ENCODE results near the gene A2M.

Gene A2M

GRCh38 chr12:9094512-9095206 lies 21.1 kb downstream of the A2M start:
- DNase-seq (ENCODE audit: extremely low read depth, low read depth): no peak
- H3K4me3 ChIP-seq (replicated peaks; ENCODE audit: low read depth, low read length): no peak overlapping the region
- TF ChIP-seq CTCF (IDR thresholded peaks at IDR 0.05; ENCODE audit: low read depth, low read length, missing control alignments): no peak

GRCh38 chr12:9091891-9092598 lies 23.7 kb downstream of the A2M start:
- TF ChIP-seq CTCF (IDR thresholded peaks at IDR 0.05; ENCODE audit: low read depth, low read length, missing control alignments): no peak
- H3K4me3 ChIP-seq (replicated peaks; ENCODE audit: low read depth, low read length): no peak overlapping the region
- DNase-seq (ENCODE audit: extremely low read depth, low read depth): no peak

GRCh38 chr12:9090220-9090619 lies 25.5 kb downstream of the A2M start:
- DNase-seq (ENCODE audit: extremely low read depth, low read depth): no peak
- TF ChIP-seq CTCF (IDR thresholded peaks at IDR 0.05; ENCODE audit: low read depth, low read length, missing control alignments): no peak
- no peak overlapping the region for H3K4me3 ChIP-seq (replicated peaks; ENCODE audit: low read depth, low read length)

- DNase-seq (ENCODE audit: extremely low read depth, low read depth): no peak
- no peak overlapping the region for H3K4me3 ChIP-seq (replicated peaks; ENCODE audit: low read depth, low read length)
- TF ChIP-seq CTCF (IDR thresholded peaks at IDR 0.05; ENCODE audit: low read depth, low read length, missing control alignments): no peak
Observed at GRCh38 chr12:9087087-9087835, 28.5 kb downstream of the A2M start.

GRCh38 chr12:9086087-9086486 lies 29.6 kb downstream of the A2M start:
- no peak for TF ChIP-seq CTCF (IDR thresholded peaks at IDR 0.05; ENCODE audit: low read depth, low read length, missing control alignments)
- DNase-seq (ENCODE audit: extremely low read depth, low read depth): no peak
- no peak overlapping the region for H3K4me3 ChIP-seq (replicated peaks; ENCODE audit: low read depth, low read length)

GRCh38 chr12:9084417-9084816 lies 31.3 kb downstream of the A2M start:
- no peak for TF ChIP-seq CTCF (IDR thresholded peaks at IDR 0.05; ENCODE audit: low read depth, low read length, missing control alignments)
- DNase-seq (ENCODE audit: extremely low read depth, low read depth): no peak

More at GRCh38 chr12:9084417-9084816, 31.3 kb downstream of the A2M start:
- no peak overlapping the region for H3K4me3 ChIP-seq (replicated peaks; ENCODE audit: low read depth, low read length)
